ENCODE data around the gene GRIN2A. TPM values are rescaled to one million over a fixed set of nuclear protein-coding genes. Genes with fewer than 3 reads are reported as not detected.

GRIN2A gene
- polyA plus RNA-seq, 1 donor from 2014 or later: 0.11 TPM

DNA sequence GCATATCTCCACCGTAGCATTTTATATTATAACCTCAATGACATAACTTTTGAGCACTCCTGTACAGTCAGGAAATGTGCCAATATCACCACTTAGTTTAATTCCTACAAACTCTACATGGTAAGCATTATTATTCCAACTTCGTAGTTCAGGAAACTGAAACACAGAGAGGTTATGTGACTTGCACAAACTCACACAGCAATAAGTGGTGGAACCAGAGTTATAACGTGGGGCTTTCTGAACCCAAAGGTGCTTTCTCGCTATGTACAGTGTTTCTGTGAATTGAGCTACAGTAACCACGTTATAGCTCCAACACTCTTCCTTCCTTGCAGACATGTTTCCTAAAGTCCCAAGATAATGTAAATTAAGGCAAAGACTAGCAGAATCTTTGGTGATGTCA lies 330.2 kb downstream of the GRIN2A start:
- Histone ChIP-seq H3K9me2 (ENCODE audit: insufficient read depth, low read length) (no peaks in the 10 kb centered on the region), H3K9ac (ENCODE audit: low read length) (no peak overlapping the region), H3K36me3 (ENCODE audit: insufficient read depth, low read length) (no peaks in the 10 kb centered on the region), H3K27ac (ENCODE audit: low read length) (no peak overlapping the region), H3K4me3 (ENCODE audit: low read length) (no peak overlapping the region), H3K27me3 (ENCODE audit: insufficient read depth, low read depth, low read length) (no peaks in the 10 kb centered on the region), H3K79me2 (replicated peaks; ENCODE audit: insufficient read depth, low read length) (no peaks in the 10 kb centered on the region), H3K4me2 (ENCODE audit: low read length) (no peak overlapping the region), H3K9me3 (ENCODE audit: low read length) (no peaks in the 10 kb centered on the region), H4K20me1 (ENCODE audit: insufficient read depth) (no peaks in the 10 kb centered on the region), H2AFZ (ENCODE audit: low read depth, low read length) (no peak overlapping the region), H3F3A (ENCODE audit: insufficient read depth, low read length, poor library complexity, severe bottlenecking) (no peaks in the 10 kb centered on the region)
- no peak for TF ChIP-seq RAD21 (conservative IDR thresholded peaks at IDR 0.05)
- TF ChIP-seq REST (IDR thresholded peaks at IDR 0.05; ENCODE audit: borderline replicate concordance): no peak
- no peak for TF ChIP-seq TAF1 (IDR thresholded peaks at IDR 0.05; ENCODE audit: low read depth)
- TF ChIP-seq POLR2AphosphoS5 (IDR thresholded peaks at IDR 0.05): no peak
- TF ChIP-seq MXI1 (conservative IDR thresholded peaks at IDR 0.05; ENCODE audit: poor library complexity, severe bottlenecking): no peak
- TF ChIP-seq SMC3 (conservative IDR thresholded peaks at IDR 0.05; ENCODE audit: poor library complexity): no peak
- TF ChIP-seq EP300 (conservative IDR thresholded peaks at IDR 0.05; ENCODE audit: poor library complexity, severe bottlenecking): no peak
- no peak for TF ChIP-seq EZH2 (IDR thresholded peaks at IDR 0.05; ENCODE audit: borderline replicate concordance, insufficient read depth, low read length, poor library complexity, severe bottlenecking)
- TF ChIP-seq, protein P1, sequence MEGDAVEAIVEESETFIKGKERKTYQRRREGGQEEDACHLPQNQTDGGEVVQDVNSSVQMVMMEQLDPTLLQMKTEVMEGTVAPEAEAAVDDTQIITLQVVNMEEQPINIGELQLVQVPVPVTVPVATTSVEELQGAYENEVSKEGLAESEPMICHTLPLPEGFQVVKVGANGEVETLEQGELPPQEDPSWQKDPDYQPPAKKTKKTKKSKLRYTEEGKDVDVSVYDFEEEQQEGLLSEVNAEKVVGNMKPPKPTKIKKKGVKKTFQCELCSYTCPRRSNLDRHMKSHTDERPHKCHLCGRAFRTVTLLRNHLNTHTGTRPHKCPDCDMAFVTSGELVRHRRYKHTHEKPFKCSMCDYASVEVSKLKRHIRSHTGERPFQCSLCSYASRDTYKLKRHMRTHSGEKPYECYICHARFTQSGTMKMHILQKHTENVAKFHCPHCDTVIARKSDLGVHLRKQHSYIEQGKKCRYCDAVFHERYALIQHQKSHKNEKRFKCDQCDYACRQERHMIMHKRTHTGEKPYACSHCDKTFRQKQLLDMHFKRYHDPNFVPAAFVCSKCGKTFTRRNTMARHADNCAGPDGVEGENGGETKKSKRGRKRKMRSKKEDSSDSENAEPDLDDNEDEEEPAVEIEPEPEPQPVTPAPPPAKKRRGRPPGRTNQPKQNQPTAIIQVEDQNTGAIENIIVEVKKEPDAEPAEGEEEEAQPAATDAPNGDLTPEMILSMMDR (IDR thresholded peaks at IDR 0.05; ENCODE audit: poor library complexity, severe bottlenecking): no peak

GRCh38 chr16:9850817-9851216 lies 331.4 kb downstream of the GRIN2A start:
- Histone ChIP-seq H3K27ac (ENCODE audit: low read length) (no peak overlapping the region), H3K9ac (ENCODE audit: low read length) (no peak overlapping the region), H3K4me3 (ENCODE audit: low read length) (peak overlapping the region; percentile 2)

More at GRCh38 chr16:9850817-9851216, 331.4 kb downstream of the GRIN2A start:
- no peaks in the 10 kb centered on the region for H3K36me3 ChIP-seq (ENCODE audit: insufficient read depth, low read length)
- H3K9me3 ChIP-seq (ENCODE audit: low read length): no peaks in the 10 kb centered on the region
- H4K20me1 ChIP-seq (ENCODE audit: insufficient read depth): no peaks in the 10 kb centered on the region
- H3K79me2 ChIP-seq (replicated peaks; ENCODE audit: insufficient read depth, low read length): no peaks in the 10 kb centered on the region
- H3K9me2 ChIP-seq (ENCODE audit: insufficient read depth, low read length): no peaks in the 10 kb centered on the region
- no peak overlapping the region for H3K4me2 ChIP-seq (ENCODE audit: low read length)
- H3F3A ChIP-seq (ENCODE audit: insufficient read depth, low read length, poor library complexity, severe bottlenecking): no peaks in the 10 kb centered on the region
- no peak for TF ChIP-seq REST (IDR thresholded peaks at IDR 0.05; ENCODE audit: borderline replicate concordance)
- peak; percentile 48 for TF ChIP-seq EP300 (conservative IDR thresholded peaks at IDR 0.05; ENCODE audit: poor library complexity, severe bottlenecking)
- no peak overlapping the region for H2AFZ ChIP-seq (ENCODE audit: low read depth, low read length)
- H3K27me3 ChIP-seq (ENCODE audit: insufficient read depth, low read depth, low read length): no peaks in the 10 kb centered on the region
